CD4-positive, alpha-beta T cell treated with Interleukin-21 for 1 hour (primary cell): Measurements from ENCODE around the gene ZIC1.

Source experiments
- DNase-seq: peaks from one replicate; pipeline ENCODE4 v3.0.0-alpha.2; 2020

The ZIC1 gene

GRCh38 chr3:147409143-147410115 is at the start of gene ZIC1:
Gene ZIC1 (plus strand): TSS chr3:147409365. CDS start chr3:147410113, 748 bp downstream.
- no peak for DNase-seq

GRCh38 chr3:147360051-147360439 is 49.1 kb upstream of the ZIC1 start:
- no peak for DNase-seq

GRCh38 chr3:147360646-147361453 is 48.3 kb upstream of the ZIC1 start:
- DNase-seq = no peak

- no peak for DNase-seq
These were observed 47.4 kb upstream of the ZIC1 start for GRCh38 chr3:147361454-147362420.

GRCh38 chr3:147364771-147365170 is 44.4 kb upstream of the ZIC1 start:
- no peak for DNase-seq

- no peak for DNase-seq
These were observed 43.7 kb upstream of the ZIC1 start for GRCh38 chr3:147365196-147366115.

- DNase-seq = no peak
These were observed 41.5 kb upstream of the ZIC1 start for GRCh38 chr3:147367676-147368075.

GRCh38 chr3:147368151-147368550 is 41.0 kb upstream of the ZIC1 start:
- no peak for DNase-seq

GRCh38 chr3:147368561-147369221 is 40.5 kb upstream of the ZIC1 start:
- no peak for DNase-seq

GRCh38 chr3:147369231-147369630 is 39.9 kb upstream of the ZIC1 start:
- DNase-seq = no peak

- DNase-seq = no peak
These were observed 39.5 kb upstream of the ZIC1 start for GRCh38 chr3:147369661-147370123.

GRCh38 chr3:147370349-147370748 is 38.8 kb upstream of the ZIC1 start:
- DNase-seq = no peak

- no peak for DNase-seq
These were observed 38.0 kb upstream of the ZIC1 start for GRCh38 chr3:147371140-147371539.

GRCh38 chr3:147371771-147372340 is 37.3 kb upstream of the ZIC1 start:
- DNase-seq = no peak

- DNase-seq = no peak
These were observed 36.6 kb upstream of the ZIC1 start for GRCh38 chr3:147372525-147373027.

- no peak for DNase-seq
These were observed 35.9 kb upstream of the ZIC1 start for GRCh38 chr3:147373301-147373700.

GRCh38 chr3:147377412-147378367 is 31.5 kb upstream of the ZIC1 start:
- DNase-seq = no peak

GRCh38 chr3:147379651-147380050 is 29.5 kb upstream of the ZIC1 start:
- DNase-seq = no peak

GRCh38 chr3:147380387-147380951 is 28.7 kb upstream of the ZIC1 start:
- DNase-seq = no peak
